NCI-H2029 (cell line): ENCODE measurements around the gene DSPP.

Source experiments
- DNase-seq: peaks from one replicate; lab custom pipeline; 2025; lab: John Stamatoyannopoulos, UW

DSPP gene

GRCh38 chr4:87631668-87632067, 23.3 kb downstream of the DSPP start:
- DNase-seq: no peak

- DNase-seq: no peak
Measured at GRCh38 chr4:87632469-87632868, 24.1 kb downstream of the DSPP start.

- DNase-seq: peak; percentile 25
Measured at GRCh38 chr4:87633243-87633642, 24.9 kb downstream of the DSPP start.

GRCh38 chr4:87644286-87644685, 36.0 kb downstream of the DSPP start:
- DNase-seq: no peak

- no peak for DNase-seq
Measured at GRCh38 chr4:87649980-87650379, 41.7 kb downstream of the DSPP start, which contains the start of gene DMP1. TSS of gene DMP1 (plus strand) at chr4:87650280. CDS start at chr4:87656493, 6,213 bp downstream.

GRCh38 chr4:87650938-87651337, 42.6 kb downstream of the DSPP start:
- DNase-seq: no peak

- DNase-seq: no peak
Measured at GRCh38 chr4:87651941-87652340, 43.6 kb downstream of the DSPP start.

GRCh38 chr4:87654487-87655044, 46.2 kb downstream of the DSPP start:
- no peak for DNase-seq

GRCh38 chr4:87657525-87657924, 49.2 kb downstream of the DSPP start:
- no peak for DNase-seq

GRCh38 chr4:87659247-87659931, 51.1 kb downstream of the DSPP start:
- DNase-seq: no peak

- no peak for DNase-seq
Measured at GRCh38 chr4:87662871-87663270, 54.5 kb downstream of the DSPP start.
